HG03108 (cell line): ENCODE measurements around the gene NR2E1.

Source experiments
- ATAC-seq: cut with Tn5 transposase; IDR thresholded peaks from one replicate; pipeline ENCODE4 v1.9.1; 2021; ENCODE audit warnings: moderate library complexity; ENCODE audit not compliant: unreplicated experiment

The NR2E1 gene

DNA sequence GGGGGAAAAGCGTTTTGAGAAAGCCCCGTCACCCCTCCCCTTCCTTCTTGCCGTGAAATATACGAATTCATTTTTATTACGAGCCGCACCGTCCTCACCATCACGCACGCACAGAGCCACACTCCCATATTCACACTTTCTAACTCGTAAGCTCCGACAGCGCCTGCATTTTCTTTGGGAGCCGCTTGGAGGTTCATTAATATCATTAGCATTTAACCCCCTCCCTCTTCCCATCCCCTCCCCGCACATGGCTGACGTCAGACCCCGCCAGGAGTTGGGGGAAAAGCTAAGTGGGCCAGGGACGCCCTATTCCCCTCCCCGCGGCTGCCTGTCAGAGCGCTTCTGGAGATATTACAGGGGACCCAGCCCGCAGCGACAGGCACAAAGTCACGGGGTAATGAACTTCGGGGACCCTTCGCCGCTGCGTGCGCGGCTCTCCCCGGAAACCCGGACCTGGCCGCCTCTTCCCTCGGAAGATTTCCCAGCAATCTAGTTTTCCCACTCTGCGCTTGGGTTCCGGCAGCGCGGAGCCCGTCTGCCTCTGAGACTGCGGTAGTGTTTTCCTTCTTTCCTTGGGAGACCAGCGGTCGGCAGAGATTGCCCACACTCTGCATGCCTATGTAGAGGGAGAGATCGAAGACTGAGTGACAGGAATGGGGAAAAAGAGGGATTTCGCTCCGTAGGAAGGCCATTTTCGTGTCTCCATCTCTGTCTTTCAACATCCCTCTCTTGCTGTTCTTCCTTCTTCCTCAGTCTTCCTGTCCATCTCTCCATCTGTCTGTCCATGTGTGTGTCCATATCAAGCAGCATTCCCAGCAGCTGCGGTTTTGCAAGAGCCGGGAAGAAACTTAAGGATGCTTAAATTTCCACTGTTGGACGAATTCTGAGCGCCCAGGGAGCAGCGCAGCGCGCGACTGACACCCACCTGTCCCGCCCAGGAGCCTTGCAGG lies at the start of gene NR2E1:
TSS of gene NR2E1 (plus strand) at position 309 of the 950 bp plus-strand sequence. CDS start 744 bp downstream, outside the sequence.
- no peak for ATAC-seq

DNA sequence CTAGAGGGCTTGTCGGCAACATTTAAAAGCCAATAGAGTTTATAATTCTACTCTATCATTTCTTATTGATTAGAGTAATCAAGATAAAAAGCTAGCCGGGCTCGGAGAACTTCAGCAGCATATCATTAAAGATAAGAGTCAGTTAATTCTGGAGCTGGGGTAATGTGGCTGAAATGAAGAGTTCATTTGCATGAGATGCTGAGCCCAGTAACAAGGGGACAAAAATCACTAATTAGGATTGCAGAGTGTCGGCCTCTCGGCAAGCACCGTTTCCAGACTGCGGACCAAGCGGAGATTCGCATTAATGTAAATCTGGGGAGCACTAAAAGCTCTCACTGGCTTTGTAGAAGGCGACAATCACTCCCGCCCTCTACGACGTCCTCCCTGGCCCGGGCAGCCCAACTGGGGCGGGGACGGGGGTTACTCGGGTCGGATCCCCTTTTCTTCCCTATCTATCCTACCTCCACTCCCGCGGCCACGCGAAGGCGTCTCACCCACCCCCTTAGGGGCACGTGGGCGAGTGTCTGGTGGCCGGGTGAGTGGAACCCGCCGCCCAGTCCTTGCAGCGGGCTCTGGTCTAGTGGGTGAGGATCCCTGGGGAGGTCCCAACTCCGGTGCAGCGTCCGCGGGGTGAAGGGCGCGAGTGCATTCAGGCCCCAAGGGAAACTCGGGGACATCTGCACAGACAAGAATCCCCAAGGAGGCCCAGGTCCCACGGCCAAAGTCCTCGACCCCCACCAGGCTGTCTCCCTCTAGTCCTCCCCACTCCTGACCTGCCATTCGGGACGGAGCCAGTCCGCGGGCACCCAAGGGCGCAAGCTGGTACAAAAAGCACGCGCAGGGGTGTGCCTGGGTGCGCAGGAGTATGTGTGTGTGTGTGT lies 49.0 kb upstream of the NR2E1 start:
- no peak for ATAC-seq

DNA sequence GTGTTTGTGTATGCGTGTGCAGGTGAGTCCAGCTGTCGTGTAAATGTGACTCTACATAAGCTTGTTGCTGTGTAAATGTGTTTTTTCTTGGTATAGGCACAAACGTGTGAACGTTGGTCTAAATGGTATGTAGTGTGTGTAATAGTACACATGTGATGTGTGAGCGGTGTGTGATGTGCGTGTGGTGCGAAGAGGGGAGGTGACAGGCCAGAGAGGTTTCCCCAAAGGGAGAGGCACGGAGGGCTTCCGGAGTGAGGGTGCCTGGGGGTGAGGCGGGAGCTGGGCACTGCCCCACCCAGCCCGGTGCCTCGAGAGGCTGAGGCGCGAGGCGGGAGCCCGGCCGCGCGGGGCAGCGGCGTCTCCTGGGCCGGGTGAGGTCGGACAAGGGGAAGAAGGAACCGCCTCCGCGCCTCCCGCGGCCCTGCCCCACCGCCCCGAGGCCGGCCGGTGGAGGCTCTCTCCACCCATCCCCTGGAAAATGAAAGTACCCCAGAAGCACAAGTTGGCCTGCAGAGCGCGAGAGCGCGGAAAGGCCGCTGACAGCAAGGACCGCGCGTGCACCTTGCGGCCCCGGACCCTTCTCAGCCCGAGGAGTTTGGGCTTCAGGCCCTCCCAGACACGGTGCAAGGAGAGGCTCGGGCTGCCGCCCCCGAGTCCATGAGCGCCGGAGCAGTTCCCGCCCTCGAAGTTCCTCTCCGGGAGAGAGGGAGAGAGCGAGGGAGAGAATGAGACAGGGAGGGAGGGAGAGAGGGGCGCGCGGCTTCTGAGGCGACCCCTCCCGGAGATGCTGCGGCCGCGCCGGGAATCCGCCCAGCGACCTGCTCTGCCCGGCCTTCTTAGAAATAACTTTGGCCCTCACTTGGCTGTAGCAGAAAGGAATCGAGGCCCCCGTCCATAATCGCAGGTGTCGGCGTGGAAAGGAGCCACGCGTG lies 48.1 kb upstream of the NR2E1 start:
- no peak for ATAC-seq

DNA sequence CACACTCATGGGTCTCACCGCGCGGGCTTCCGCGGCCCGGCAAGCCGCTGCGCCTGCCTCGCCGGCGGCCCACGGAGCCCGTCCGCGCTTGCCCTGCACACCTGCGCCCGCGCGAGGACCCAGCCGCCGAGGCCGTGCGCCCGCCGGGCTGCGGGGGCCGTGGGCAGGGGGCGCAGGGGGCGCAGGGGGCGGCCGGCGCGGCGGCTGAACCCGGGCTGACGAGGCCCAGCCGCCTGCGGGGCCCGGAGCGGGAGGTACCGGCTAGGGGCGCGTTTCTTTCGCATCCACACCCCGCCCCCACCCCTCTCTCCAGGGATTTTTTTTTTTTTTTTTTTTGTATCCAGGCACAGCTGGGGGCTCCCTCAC lies 47.5 kb upstream of the NR2E1 start:
- no peak for ATAC-seq

DNA sequence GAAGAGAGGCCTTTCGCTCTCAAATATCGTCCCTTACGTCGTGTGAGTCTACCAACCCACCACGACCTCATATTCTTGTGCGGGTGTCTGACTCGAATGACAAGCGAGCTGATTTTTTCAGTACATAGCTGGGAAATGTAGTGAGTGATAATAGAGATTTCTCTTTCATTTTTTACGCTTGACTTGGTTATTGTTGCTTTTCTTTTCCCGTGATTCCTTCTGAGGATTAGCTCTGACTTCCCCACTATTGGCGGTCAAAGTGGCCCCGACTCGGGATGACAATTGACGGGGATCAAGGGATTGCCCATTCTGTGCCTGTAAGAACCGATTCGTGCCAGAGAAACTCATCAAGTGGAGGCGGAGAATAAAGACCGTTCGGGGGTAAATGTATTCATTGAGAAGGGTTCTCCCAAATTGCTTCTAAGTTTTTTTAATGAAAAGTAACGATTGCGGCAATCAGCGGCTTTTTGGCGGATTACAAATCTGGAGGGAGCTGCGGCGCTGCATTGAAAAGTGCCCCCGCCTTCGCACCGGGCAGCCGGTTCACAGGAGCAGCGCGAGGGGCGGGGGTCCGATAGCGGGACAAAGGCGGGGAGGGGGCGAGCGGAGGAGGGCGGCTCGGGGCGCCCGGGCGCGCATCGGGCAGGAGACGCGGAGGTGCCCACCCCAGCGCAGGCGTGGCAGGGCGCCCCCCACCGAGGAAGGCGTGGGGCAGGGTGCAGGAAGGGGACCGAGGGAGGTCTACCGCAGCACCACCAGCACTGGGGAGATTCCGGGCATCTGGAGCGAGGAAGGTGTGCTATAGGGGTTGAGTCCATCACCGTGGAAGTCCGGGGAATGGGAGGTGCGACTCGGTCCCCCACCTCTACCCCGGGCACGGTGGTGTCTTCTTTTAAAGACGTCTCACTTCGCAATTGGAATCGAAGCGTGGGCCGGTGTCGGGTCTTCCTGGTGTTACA lies 46.7 kb upstream of the NR2E1 start:
- ATAC-seq: no peak

DNA sequence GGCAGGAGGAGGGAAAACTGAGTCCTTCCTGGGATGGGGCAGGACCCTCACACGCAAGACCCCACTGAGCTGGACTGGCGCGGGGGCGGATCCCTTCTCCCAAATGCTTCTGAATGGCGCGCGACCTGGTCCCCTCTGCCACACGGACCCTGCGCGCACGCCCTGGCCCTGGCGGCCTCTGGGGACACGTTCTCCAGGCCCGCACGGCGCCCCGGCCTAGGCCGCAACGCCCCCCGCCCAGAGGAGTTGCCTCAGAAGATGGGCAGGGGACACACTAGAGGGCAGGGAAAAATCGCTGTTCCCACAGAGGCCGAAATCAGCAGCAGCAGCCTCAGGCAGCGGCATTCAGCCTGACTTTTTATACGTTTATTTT lies 46.1 kb upstream of the NR2E1 start:
- ATAC-seq: no peak

DNA sequence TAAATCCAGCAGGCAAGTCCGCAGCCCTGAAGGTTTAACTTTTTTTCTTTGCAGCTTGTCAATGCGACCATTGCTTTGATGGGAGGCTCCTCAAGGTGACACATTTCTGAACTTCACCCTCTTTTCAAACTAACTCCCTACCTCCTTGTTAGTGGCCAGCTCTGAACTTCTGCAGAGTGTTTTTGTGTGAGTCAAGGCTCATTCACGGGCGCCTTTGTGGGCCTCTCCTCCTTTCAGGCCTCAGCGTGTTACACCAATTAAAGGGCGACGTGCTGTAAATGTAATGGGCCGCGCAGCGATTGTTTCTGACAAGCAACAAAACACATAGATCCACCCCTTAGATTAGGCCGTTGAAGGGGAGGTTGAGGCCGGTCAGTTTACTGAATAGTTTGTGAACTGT lies 45.5 kb upstream of the NR2E1 start:
- ATAC-seq: no peak

DNA sequence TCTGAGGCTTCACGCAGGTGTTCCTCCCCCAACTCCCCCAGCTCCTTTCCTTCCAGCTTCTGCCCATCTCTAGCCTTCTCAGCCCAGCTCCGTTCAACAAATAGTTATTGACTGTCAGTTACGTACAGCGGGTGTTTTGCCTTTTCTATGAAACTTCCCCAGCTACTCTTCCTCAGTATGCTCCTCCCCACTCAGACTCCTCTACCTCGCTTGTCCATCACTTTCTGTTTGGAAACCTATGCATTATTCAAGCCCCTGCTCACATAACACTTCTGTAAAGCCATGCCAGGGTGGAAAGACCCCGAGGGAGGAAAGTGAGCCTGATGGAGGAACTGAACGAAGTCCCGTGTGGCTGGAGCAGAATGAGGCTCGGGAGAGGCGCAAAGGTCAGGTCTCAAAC lies 44.2 kb upstream of the NR2E1 start:
- no peak for ATAC-seq

DNA sequence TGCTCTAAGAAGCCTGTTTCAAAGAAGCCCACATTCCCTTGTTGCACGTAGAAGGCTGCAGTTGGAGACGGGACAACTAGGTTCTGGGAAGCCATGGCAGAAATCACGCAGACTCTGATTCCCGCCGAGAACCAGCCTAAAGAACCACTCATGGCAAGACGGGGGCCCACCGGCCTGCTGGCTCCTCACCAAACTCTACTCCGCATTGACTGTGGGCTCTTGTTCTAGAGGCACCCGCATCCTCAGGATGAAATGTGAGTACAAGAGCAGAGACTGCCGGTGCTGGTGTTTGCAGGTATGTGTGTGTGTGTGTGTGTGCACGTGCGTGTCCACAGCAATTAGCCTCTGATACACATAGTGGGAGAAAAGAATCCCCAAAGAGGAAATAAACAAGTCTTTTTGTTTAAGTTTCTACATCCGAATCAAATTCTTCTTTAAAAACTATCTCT lies 42.3 kb upstream of the NR2E1 start:
- ATAC-seq: no peak

DNA sequence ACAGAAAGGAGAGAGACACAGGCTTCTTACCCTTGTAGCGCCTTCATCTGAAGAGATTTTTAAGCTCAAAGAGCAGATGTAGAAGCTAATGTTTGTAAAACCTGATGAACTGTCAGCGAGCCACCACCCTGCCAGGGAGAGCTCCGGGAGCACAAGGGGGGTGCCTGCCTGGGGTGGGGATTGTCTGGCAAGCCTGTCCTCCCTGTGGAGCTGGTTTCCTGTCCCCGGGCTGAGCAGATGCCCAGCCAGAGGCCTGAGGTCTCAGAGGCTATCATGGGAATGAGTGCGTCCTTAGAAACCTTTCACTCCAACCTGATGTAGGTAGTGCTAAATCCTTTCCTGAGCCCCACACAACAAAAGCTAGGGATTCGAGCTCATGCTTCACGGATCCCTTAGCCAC lies 41.9 kb upstream of the NR2E1 start:
- ATAC-seq: no peak

DNA sequence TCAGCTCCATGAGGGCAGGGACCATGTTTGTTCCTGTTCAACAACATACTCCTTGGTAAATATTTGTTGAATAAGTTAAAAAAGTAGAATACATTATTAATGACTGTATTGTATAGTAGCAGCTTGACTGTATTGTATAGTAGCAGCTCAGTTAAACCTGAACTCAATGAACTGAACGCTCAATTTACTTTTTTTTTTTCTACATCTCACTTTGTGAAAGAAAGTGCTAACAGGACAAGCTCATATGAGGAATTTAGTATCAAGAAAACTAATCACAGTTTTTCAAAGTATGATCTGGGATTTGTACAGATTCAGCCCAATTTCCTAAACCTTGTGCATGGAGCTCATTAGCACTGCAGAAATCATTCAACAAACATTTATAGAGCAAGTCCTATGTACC lies 38.8 kb upstream of the NR2E1 start:
- ATAC-seq: no peak

DNA sequence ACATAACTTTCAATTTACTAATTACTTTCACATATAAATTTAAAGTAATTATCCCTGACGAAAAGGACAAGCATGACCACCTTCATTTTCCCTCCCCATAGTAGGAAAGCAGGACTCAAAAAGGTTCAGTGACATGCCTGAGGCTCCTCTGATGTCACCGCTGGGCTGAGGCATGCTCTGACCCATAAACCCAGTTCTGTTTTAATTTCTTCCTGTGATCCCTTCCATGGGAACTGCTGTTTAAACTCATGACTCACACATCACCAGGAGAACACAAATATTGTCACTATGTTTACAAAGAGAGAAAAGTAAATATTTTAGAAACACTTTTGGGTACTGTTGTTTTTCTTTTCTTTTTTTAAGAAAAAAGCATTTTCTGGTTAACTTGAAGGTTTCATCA lies 38.0 kb upstream of the NR2E1 start:
- ATAC-seq: no peak

DNA sequence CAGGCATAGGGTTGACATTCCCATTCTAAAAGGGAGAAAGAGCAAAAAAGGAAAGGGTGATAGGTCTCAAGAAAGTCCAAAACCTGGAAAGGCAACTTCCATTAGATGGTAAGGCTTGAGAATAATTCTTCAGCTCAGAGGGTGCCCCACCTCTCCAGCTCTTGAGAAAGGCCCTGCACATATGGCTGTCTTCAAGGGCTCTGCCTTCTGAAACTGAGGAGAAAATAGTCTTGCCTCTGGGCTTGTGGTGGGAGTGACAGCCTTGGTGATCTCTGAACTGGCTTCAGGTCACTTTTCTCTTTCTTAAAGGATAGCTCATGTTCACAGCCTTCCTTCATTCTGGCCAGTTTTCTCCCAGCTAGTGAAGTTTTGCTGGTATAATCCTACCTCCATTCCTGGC lies 35.6 kb upstream of the NR2E1 start:
- no peak for ATAC-seq

DNA sequence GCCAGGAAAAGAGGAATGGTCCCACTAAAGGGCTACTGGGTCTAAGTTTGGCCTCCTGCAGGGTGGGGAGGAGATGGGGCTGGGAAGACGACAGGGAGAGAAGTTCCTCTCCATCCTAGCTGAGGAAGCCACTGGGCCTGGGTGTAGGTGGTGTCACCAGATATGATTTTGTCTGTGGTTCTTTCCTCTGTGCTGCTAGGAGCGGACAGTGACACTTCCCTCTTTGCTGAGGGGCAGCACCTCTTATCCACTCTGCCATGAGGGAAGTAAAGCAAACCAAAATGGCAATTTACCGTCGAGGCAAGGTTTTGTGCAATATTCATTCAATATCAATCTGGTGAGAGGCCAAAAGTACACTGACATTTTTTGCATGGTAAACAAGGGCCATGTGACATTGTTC lies 33.0 kb upstream of the NR2E1 start:
- no peak for ATAC-seq

DNA sequence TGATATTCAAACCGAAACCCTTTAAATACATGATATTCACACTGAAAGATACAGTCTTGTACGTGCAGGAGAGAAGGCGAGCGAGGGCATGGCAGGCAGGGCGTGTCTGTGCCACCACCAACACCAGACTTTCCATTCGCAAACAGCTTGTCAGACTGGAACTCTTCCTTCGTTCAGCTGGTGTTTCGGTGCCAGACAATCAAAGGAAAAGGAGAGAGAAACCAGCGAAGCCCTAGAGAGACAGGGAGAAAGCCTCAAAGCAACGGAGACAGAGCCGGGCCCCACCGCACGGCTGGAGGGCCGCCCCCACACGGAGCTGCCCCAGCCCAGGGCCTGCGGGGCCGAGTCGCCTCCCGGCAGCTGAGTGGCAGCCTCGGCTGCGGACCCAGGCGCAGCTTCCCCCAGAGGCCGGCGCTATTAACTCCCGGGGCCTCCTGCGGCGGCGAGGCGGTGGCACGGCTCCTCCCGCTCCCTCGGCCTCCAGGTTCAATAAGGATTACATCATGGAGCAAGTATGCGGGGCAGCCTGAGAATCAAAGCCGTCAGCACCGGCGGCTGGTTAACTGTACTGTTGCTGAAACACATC lies 32.1 kb upstream of the NR2E1 start:
- no peak for ATAC-seq

DNA sequence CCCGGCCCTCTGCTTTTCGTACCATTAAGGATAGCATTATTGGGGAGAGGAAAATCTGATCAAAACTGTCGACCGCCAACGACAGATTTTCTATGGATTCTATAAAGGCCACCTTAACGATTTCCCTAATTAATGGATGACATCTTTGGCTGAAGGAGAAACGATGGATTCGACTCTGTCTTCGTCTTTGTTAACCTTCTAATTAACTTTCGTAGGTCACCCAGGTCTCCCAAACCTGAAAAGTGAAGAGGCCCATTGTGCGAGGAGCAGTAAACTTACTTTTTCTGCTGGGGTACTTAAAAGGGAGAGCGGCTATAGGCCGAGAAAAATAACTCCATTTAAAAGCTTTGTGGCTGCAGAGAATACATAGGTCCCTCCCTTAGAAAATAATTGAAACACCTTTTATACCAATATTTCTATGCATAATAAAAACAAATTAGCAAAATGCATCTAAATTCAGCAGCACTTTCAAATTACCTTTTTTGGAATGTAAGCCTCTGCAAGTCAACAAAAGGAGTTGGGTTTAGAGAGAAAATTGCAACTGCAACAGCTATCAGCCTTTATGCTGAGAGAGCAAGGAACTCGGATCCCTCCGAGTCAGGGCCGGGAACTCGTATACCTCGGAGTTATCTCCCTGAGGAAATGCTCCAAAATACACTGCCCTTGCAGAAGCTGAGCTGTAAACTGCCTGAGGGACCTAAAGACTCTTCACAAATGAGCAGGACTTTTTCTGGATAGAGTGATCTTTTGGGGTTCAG lies 31.4 kb upstream of the NR2E1 start:
- no peak for ATAC-seq

DNA sequence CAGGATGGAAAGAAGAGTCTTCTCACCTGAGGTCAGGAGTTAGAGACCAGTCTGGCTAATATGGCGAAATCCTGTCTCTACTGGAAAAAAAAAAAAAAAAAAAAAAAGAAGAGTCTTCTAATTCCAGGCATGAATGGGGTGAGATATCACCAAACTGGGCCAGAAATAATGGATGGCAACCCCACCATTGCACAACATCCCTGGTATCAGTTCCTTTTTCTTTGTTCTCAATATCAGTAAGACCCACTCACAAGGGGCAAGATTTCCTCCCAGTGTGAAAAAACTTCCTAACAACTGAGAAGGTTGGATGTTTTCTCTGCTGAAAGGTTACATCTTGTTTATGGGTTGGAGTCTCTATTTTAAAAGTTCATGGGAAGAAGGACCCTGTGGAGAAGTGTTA lies 23.6 kb upstream of the NR2E1 start:
- ATAC-seq: no peak

DNA sequence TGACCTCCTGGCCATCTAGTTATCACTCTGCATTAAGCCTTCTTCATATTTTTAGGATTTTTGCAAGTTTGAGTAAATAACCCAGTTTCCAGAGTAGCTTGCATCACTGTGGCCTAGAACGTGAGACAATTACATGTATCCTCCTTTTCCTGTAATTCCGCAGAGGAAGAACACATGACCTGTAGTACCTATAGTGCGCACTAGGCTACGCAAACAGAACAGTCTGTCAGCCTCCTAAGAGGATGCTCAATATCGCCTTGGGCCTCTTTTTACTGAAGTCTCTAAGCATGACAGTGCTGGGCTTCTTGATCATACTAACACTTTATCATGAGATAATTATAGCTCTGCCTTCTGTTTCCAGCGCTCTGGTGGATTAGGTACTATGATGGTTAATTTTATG lies 20.2 kb upstream of the NR2E1 start:
- ATAC-seq: no peak

DNA sequence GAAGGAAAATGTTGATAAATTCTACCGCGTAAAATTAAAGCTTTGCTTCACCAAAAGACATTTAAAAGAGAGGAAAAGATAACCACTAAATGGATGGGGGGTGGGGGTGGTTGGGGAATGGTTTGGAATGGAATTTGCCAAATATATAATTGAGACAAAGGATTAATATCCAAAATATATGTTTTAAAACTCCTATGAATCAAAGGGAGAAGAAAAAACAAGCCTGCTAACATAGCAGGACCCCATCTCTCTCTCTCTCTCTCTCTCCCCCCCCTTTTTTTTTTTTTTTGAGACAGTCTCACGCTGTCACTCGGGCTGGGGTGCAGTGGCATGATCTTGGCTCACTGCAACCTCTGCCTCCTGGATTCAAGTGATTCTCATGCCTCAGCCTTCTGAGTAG lies 13.4 kb upstream of the NR2E1 start:
- no peak for ATAC-seq
